GM12874 (cell line): ENCODE data around the gene SCN4A.

ENCODE experiments used
- CTCF ChIP-seq: IDR thresholded peaks from 2 replicates; pipeline ENCODE4 v1.5.1; 2011; ENCODE audit warnings: low read depth, mild to moderate bottlenecking, control low read depth, low read length, moderate library complexity; ENCODE audit not compliant: insufficient read depth

SCN4A gene

DNA sequence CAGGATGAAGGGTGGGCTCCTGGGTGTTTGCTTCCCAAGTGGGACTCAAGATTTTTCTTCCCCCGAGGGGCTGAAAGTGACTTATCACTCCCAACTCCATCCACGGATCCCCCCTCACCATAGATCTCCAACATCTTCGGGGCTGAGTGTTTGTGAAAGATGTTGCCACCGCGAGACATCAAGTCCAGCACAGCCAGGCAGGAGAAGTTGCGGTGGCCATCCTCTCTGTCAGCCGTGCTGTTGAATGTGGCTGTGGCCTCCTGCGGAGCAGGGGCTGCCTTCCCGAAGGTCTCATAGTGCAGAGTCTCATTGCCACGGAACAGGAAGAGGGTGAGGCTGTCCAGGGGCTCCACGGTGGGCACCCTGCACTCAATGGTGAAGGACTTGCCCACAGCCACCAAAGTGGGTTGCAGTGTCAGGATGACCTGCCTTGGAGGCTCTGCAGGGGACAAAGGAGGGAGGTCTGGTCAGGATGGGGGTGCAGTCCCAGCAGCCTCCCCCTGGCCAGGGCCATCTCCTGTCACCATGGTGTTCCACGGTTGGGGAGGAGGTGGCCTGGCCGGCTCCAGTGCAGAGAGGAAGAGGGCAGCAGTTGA lies 30.9 kb upstream of the SCN4A start:
- no peak for TF ChIP-seq CTCF

DNA sequence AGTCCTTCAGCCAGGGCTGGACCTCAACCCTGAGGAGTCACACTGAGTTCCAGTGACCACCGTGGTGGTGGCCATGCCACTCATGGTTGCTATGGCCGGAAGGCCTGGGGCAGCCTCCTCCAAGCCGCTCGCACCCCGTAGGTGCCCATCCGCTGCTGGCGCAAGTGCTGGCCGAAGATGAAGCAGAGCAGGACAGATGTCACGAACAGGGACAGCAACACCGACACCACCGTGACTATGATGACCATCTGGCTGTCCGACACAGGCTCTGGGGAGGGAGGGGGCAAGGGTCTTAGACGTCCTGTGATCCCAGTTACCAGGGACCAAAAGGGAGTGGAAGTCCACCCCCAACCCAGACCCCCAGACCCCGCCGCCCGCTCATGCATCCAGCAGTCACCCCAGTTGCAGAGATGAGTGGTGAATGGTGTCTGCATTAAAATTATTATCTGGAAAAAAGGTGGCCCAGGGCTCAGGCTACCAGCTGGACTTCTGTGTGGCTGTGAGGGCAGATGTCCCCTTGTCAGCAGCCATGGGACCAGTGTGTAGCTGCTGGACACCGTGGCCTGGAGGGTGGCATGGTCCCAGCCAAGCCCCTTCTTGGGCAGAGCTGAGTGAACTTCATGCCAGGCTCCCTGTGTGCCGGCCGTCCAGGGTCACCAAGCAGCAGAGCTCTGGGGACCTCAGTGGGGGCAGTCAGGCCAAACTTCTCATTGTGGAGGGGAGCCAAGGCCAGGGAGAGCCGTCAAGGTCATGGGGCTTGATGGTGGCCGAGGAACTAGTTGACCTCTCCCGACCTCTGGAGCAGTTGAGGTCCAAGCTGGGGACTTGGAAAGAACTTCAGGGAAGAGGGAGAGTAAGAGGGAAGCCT lies 30.2 kb upstream of the SCN4A start:
- no peak for TF ChIP-seq CTCF

DNA sequence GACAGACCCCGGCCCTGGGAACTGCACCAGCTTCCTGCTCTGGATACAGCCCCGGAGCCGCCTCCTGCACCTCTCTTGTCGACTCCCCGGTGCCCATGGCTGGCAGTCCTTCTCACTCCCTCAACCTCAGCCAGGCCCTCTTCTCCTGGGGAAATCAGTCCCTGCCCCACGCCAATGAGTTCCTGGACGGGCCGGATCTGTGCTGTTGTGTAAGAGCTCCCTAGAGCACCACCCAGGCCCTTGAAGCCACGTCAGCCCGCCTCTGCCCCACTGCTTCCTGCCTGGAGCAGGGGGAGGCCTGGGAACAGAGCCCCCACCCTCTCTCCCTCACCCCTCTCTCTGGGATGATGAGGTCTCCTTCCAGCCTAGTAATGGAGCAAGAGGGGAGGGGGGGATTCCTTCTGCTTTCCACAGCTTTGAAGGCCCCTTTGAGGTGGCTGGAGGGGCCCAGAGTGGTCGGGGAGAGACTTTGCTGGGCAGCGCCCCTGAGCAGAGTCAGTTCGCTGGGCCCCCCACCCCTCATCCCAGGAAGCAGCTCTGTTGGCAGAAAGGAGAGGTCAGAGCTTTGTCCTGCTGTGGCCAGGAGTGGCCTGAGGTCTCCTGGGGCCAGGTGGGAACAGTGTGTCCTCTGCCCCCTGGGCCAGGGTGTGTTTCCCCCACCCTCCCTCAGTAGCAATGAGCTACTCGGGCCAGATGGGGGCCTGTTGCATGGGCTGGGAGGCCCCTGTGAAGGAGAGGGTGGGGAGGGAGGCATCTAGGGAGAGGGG lies 29.2 kb upstream of the SCN4A start:
- no peak for TF ChIP-seq CTCF

- no peak for TF ChIP-seq CTCF
Observed at GRCh38 chr17:64001091-64001579, 28.4 kb upstream of the SCN4A start.

DNA sequence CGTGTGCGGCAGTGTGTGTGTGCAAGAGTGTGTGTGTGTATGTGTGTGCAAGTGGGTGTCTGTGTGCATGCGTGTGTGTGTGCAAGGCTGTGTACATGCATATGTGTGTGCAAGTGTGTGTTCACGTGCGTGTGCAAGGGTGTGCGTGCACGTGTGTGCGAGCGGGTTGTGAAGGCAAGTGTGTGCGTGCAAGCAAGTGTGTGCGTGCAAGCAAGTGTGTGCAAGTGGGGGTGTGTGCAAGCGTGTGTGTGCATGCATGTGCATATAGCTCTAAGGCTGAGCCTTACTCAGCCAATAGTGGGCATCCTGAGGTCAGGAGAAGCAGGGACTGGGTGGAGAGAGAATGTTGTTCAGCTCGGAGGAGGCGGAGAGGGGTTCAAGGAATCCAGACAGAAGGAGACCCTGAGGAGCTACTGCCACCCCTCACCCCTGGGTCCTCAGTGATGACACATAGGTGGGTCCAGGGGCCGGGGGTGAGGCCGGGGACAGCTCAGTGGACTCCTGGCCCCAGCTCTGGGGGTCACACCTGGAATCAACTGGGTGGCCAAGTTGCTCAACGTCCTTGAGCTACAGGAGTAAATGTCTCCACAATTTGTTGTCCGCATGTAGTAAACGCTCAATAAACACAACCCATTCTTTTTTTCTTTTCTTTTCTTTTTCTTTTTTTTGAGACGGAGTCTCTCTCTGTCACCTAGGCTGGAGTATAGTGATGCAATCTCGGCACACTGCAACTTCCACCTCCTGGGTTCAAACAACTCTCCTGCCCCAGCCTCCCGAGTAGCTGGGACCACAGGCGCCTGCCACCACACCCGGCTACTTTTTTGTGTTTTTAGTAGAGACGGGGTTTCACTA lies 27.2 kb upstream of the SCN4A start:
- no peak for TF ChIP-seq CTCF

- no peak for TF ChIP-seq CTCF
Observed at GRCh38 chr17:63998721-63999679, 26.3 kb upstream of the SCN4A start.
